HCT116 (cell line): Measurements from ENCODE around the gene NUBPL. TPM values are rescaled to one million over a fixed set of nuclear protein-coding genes. Genes with fewer than 3 reads are reported as not detected.
"Not testable (repeated sequence)": the region's sequence is repeated elsewhere in the genome, so short reads cannot be mapped to it uniquely, and the experiment has no call there.

ENCODE experiments used
- ATAC-seq: fragments of 200-7000 bp; cut with Tn5 transposase; 2 replicates; pipeline ENCODE4 v1.9.1; 2020; ENCODE audit warnings: mild to moderate bottlenecking, moderate library complexity
- BruUV-seq: library from RNA; stranded (reverse); fragments of 400-500 nt; replicated peaks from 2 replicates; lab custom pipeline; 2021; lab: Mats Ljungman, UMichigan
- CTCF ChIA-PET: fragments of 300-600 bp; sonication (Branson Sonifier 250); formaldehyde crosslinking; loops from one replicate; lab custom pipeline; 2021; ENCODE audit warnings: antibody characterized with exemption; lab: Charles Lee
- POLR2A ChIA-PET: fragments of 300-600, 350-600 bp; sonication (Branson Sonifier 250); formaldehyde crosslinking; loops from one replicate; lab custom pipeline; 2021; ENCODE audit warnings: antibody characterized with exemption; lab: Charles Lee
- RAD21 ChIA-PET, 2 experiments: fragments of 300-600 bp; sonication (Branson Sonifier 250); formaldehyde crosslinking; loops; one replicate each; lab custom pipeline; 2023; ENCODE audit warnings: low total read pairs in 2 of 2; ENCODE audit not compliant: uncharacterized antibody in 2 of 2, unreplicated experiment in 2 of 2, low non-redundant PET in 1 of 2; lab: Charles Lee
- DNase-seq: peaks from one replicate; pipeline ENCODE4 v3.0.0-alpha.2; 2010; ENCODE audit warnings: low read depth, low spot score
- H2AFZ ChIP-seq: fragments of 200-600 bp; shearing (Covaris generic), sonication (generic); 2 replicates; pipeline ENCODE4 v1.6.1; 2017; ENCODE audit warnings: low read depth, mixed run types, mixed read lengths, antibody characterized with exemption, low read length; ENCODE audit not compliant: poor library complexity, severe bottlenecking
- H3K27ac ChIP-seq: 2 replicates; pipeline ENCODE4 v1.5.1; 2012; ENCODE audit warnings: low read depth, low read length
- H3K27me3 ChIP-seq: fragments of 200-600 bp; sonication (generic); 2 replicates; pipeline ENCODE4 v1.6.1; 2016; ENCODE audit warnings: mixed run types, low read length, mixed read lengths; ENCODE audit not compliant: insufficient read depth
- H3K36me3 ChIP-seq, 2 experiments: fragments of 200-500 bp in 1 of 2; fragments of 200-600 bp in 1 of 2; sonication (Bioruptor generic) in 1 of 2; sonication (generic) in 1 of 2; 2 replicates each; pipeline versions ENCODE4 v1.5.1 to v1.6.1; 2014 to 2016; ENCODE audit warnings: low read length in 2 of 2, inconsistent platforms in 1 of 2, mixed read lengths in 1 of 2, mixed run types in 1 of 2; ENCODE audit not compliant: insufficient read depth in 2 of 2, control insufficient read depth in 1 of 2
- H3K4me1 ChIP-seq, 2 experiments: fragments of 200-600 bp in 1 of 2; sonication (generic) in 1 of 2; 2 replicates each; pipeline versions ENCODE4 v1.5.1 to v1.6.1; 2012 to 2017; ENCODE audit warnings: low read length in 2 of 2, inconsistent platforms in 1 of 2, mild to moderate bottlenecking in 1 of 2, mixed read lengths in 1 of 2, mixed run types in 1 of 2, moderate library complexity in 1 of 2; ENCODE audit not compliant: insufficient read depth in 2 of 2, control insufficient read depth in 1 of 2
- H3K4me2 ChIP-seq: fragments of 200-600 bp; sonication (generic); 2 replicates; pipeline ENCODE4 v1.6.1; 2017; ENCODE audit warnings: mixed run types, low read length, mixed read lengths
- H3K4me3 ChIP-seq, 2 experiments: fragments of 200-600 bp in 1 of 2; sonication (generic) in 1 of 2; replicated peaks in 1 of 2; 2 replicates each; pipeline ENCODE4 v1.5.1; 2011 to 2016; ENCODE audit warnings: low read length in 2 of 2, control low read depth in 1 of 2, low read depth in 1 of 2, mild to moderate bottlenecking in 1 of 2, mixed read lengths in 1 of 2, mixed run types in 1 of 2
- H3K79me2 ChIP-seq: fragments of 200-600 bp; sonication (generic); 2 replicates; pipeline ENCODE4 v1.6.1; 2017; ENCODE audit warnings: mild to moderate bottlenecking, mixed run types, low read length, moderate library complexity, mixed read lengths; ENCODE audit not compliant: insufficient read depth
- H3K9ac ChIP-seq: fragments of 200-600 bp; sonication (generic); 2 replicates; pipeline ENCODE4 v1.6.1; 2016; ENCODE audit warnings: low read length, mixed read lengths
- H3K9me2 ChIP-seq: fragments of 200-600 bp; sonication (generic), shearing (Covaris generic); 2 replicates; pipeline ENCODE4 v1.6.1; 2017; ENCODE audit warnings: mixed run types, mild to moderate bottlenecking, moderate library complexity; ENCODE audit not compliant: insufficient read depth
- H3K9me3 ChIP-seq, 2 experiments: fragments of 200-500 bp in 1 of 2; fragments of 200-600 bp in 1 of 2; sonication (Bioruptor generic) in 1 of 2; sonication (generic) in 1 of 2; 2 replicates each; pipeline ENCODE4 v1.6.1; 2014 to 2017; ENCODE audit warnings: low read length in 2 of 2, mixed read lengths in 2 of 2, inconsistent platforms in 1 of 2, low read depth in 1 of 2, mild to moderate bottlenecking in 1 of 2, mixed run types in 1 of 2, moderate library complexity in 1 of 2; ENCODE audit not compliant: control insufficient read depth in 1 of 2, insufficient read depth in 1 of 2
- H4K20me1 ChIP-seq: fragments of 200-600 bp; sonication (generic), shearing (Covaris generic); 2 replicates; pipeline ENCODE4 v1.6.1; 2017; ENCODE audit warnings: mixed run types, mild to moderate bottlenecking, moderate library complexity; ENCODE audit not compliant: insufficient read depth
- POLR2A ChIP-seq: IDR thresholded peaks from 2 replicates; pipeline ENCODE4 v1.7.0; 2011; ENCODE audit warnings: borderline replicate concordance; ENCODE audit not compliant: insufficient read depth, insufficient read length; ENCODE audit errors: extremely low read depth
- intact Hi-C: fragments of 100-400 bp; cut with micrococcal nuclease; formaldehyde crosslinking; loops from 2 replicates; pipeline ENCODE4 v1.10.0; 2022
- total RNA-seq: library from RNA; stranded (reverse); gene quantifications from one replicate; pipeline ENCODE4 v1.2.1, GENCODE V29; 2021; ENCODE audit not compliant: unreplicated experiment

NUBPL gene
- total RNA-seq, 1 experiment from 2014 or later = 11.3 TPM

DNA sequence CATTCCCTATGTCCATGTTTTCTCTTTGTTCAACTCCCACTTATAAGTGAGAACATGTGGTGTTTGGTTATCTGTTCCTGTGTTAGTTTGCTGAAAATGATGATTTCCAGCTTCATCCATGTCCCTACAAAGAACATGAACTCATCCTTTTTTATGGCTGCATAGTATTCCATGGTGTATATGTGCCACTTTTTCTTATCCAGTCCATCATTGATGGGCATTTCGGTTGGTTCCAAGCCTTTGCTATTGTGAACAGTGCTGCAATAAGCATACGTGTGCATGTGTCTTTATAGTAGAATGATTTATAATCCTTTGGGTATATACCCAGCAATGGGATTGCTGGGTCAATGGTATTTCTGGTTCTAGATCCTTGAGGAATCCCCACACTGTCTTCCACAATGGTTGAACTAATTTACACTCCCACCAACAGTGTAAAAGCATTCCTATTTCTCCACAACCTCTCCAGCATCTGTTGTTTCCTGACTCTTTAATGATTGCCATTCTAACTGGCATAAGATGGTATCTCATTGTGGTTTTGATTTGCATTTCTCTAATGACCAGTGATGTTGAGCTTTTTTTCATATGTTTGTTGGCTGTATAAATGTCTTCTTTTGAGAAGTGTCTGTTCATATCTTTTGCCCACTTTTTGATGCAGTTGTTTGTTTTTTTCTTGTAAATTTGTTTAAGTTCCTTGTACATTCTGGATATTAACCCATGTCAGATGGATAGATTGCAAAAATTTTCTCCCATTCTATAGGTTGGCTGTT is 252.7 kb downstream of the NUBPL start:
- H3K27me3 ChIP-seq, ATAC-seq, H3K27ac ChIP-seq, RAD21 ChIA-PET, H2AFZ ChIP-seq, H3K79me2 ChIP-seq, H3K4me3 ChIP-seq, H3K36me3 ChIP-seq, H4K20me1 ChIP-seq, H3K9me2 ChIP-seq, H3K9ac ChIP-seq, intact Hi-C loops, CTCF ChIA-PET, H3K4me2 ChIP-seq, DNase-seq, POLR2A ChIA-PET, H3K9me3 ChIP-seq, BruUV-seq: not testable (repeated sequence)
- H3K4me1 ChIP-seq = peaks cover 11 to 15% of the 10 kb centered on the region in 2 experiments

DNA sequence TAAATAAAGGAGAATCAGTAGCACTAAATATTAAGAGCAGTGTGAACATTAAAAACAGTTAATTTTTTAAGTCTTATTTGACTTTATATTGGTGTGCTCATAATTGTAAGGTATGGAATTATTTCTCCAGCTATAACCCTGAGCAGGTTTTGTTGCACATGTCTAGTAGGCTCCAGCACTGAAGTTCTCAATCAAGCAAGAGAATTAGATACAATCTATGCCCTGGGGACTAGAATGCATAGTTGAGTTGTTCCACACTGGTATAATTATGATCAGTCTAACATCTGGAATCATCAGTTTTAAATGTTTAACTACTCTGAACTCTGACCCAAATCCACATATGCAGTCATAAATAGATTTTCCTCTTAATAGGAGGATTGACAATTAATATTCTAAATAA is 258.1 kb downstream of the NUBPL start:
- DNase-seq (no peak), ATAC-seq (no peak)
- ChIA-PET POLR2A (no interaction called here), CTCF (no interaction called here), RAD21 (interaction anchor here in 1 of 2 experiments (0.6 kb wide), 1 partner anchor 303 kb away, joined by 3 read pairs; no protein-coding TSS in a partner anchor)
- no peaks in the 10 kb centered on the region for H3K36me3 ChIP-seq
- no peaks in the 10 kb centered on the region for H3K9me2 ChIP-seq
- no peak overlapping the region for H2AFZ ChIP-seq
- peak overlapping the region; percentile 10; the same call in 1 of the 2 replicates for H3K9ac ChIP-seq
- H3K4me1 ChIP-seq = peaks cover 18 to 21% of the 10 kb centered on the region in 2 experiments
- no peak overlapping the region for H3K4me3 ChIP-seq
- H3K27ac ChIP-seq = peak overlapping the region; percentile 70; the same call in 1 of the 2 replicates
- TF ChIP-seq POLR2A = no peak
- intact Hi-C loops = no loop called here
- no peaks in the 10 kb centered on the region for H4K20me1 ChIP-seq
- BruUV-seq = no TSS peak
- H3K9me3 ChIP-seq = no peaks in the 10 kb centered on the region
- H3K27me3 ChIP-seq = no peaks in the 10 kb centered on the region
- H3K4me2 ChIP-seq = peak overlapping the region; percentile 71
- no peaks in the 10 kb centered on the region for H3K79me2 ChIP-seq
